Progenitor cell of endocrine pancreas (in vitro differentiated cells): ENCODE results near the gene EXD3. TPM values are rescaled to one million over a fixed set of nuclear protein-coding genes. Genes with fewer than 3 reads are reported as not detected.
"Not testable (repeated sequence)": the region's sequence is repeated elsewhere in the genome, so short reads cannot be mapped to it uniquely, and the experiment has no call there.

Experiments used
- DNase-seq: peaks from one replicate; pipeline ENCODE4 v3.0.0; 2021; ENCODE audit warnings: low spot score; ENCODE audit not compliant: unreplicated experiment
- H3K27ac Mint-ChIP-seq: 2 replicates; pipeline ENCODE4 v1.8.0; 2021; ENCODE audit warnings: mild to moderate bottlenecking, moderate library complexity, mixed read lengths
- H3K27me3 Mint-ChIP-seq: 2 replicates; pipeline ENCODE4 v1.8.0; 2021; ENCODE audit warnings: mixed read lengths
- H3K36me3 Mint-ChIP-seq: 2 replicates; pipeline ENCODE4 v1.8.0; 2022; ENCODE audit warnings: mixed read lengths; ENCODE audit not compliant: insufficient read depth
- H3K4me1 Mint-ChIP-seq: 2 replicates; pipeline ENCODE4 v1.8.0; 2021; ENCODE audit warnings: low read depth, mixed read lengths
- H3K4me3 Mint-ChIP-seq: 2 replicates; pipeline ENCODE4 v1.8.0; 2021; ENCODE audit warnings: low read depth, mild to moderate bottlenecking, moderate library complexity, mixed read lengths
- H3K9me3 Mint-ChIP-seq: 2 replicates; pipeline ENCODE4 v1.8.0; 2021; ENCODE audit warnings: low read depth, mixed read lengths
- microRNA-seq: library from miRNA; unstranded; fragments of <30 nt; microRNA quantifications from one replicate; pipeline ENCODE4 v1.1.0, GENCODE V29; 2020; ENCODE audit warnings: borderline number of aligned reads; ENCODE audit not compliant: unreplicated experiment
- total RNA-seq: library from RNA; stranded (reverse); gene quantifications from 2 replicates; pipeline ENCODE4 v1.2.1, GENCODE V29; 2021
- TF ChIP-seq, protein P1 (sequence below): fragments of 200-600 bp; sonication (generic); IDR thresholded peaks from one replicate; pipeline ENCODE4 v1.5.0; 2021; ENCODE audit warnings: antibody characterized with exemption, mild to moderate bottlenecking; ENCODE audit not compliant: unreplicated experiment

EXD3 gene
- total RNA-seq, 1 donor from 2014 or later = 31.7 TPM

DNA sequence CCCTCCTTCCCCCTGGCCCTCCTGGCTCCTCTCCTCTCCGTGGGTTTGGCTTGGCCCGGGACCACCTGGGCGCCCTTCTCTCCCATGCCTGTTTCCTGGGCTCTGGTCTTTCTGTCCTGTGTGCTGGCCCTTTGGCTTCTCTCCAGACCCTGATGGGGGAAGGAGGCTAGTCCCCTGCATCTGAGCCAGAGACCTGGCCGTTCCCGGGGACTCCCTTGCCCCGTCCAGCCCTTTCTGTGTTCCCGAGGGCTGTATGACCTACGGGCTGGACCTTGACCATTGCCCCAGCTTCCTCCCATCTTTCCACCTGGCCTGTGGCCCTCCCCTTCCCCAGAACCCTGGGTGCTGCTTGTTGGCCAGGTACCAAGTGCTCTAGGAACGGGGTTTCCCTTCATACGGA, 159.5 kb downstream of the EXD3 start:
- no peak overlapping the region for H3K4me3 Mint-ChIP-seq
- no peaks in the 10 kb centered on the region for H3K27me3 Mint-ChIP-seq
- no peak for DNase-seq
- no peak overlapping the region for H3K27ac Mint-ChIP-seq
- no peaks in the 10 kb centered on the region for H3K9me3 Mint-ChIP-seq
- H3K4me1 Mint-ChIP-seq = no peaks in the 10 kb centered on the region
- H3K36me3 Mint-ChIP-seq = peaks cover 11% of the 10 kb centered on the region
- TF ChIP-seq, protein P1, sequence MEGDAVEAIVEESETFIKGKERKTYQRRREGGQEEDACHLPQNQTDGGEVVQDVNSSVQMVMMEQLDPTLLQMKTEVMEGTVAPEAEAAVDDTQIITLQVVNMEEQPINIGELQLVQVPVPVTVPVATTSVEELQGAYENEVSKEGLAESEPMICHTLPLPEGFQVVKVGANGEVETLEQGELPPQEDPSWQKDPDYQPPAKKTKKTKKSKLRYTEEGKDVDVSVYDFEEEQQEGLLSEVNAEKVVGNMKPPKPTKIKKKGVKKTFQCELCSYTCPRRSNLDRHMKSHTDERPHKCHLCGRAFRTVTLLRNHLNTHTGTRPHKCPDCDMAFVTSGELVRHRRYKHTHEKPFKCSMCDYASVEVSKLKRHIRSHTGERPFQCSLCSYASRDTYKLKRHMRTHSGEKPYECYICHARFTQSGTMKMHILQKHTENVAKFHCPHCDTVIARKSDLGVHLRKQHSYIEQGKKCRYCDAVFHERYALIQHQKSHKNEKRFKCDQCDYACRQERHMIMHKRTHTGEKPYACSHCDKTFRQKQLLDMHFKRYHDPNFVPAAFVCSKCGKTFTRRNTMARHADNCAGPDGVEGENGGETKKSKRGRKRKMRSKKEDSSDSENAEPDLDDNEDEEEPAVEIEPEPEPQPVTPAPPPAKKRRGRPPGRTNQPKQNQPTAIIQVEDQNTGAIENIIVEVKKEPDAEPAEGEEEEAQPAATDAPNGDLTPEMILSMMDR = no peak

DNA sequence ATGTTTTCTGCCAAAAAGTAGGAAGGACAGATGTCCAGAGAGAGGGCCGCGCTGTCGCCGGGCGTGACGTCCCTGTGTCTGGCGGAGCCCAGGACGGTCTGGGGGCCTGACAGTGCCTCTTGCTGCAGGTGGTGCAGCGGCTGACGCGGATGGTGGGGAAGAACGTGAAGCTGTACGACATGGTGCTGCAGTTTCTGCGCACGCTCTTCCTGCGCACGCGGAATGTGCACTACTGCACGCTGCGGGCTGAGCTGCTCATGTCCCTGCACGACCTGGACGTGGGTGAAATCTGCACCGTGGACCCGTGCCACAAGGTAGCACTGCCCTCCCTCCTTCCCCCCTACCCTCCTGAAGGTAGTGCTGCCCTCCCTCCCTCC, 160.1 kb downstream of the EXD3 start:
- Mint-ChIP-seq H3K4me1 (no peaks in the 10 kb centered on the region), H3K27ac (no peak overlapping the region), H3K27me3 (no peaks in the 10 kb centered on the region), H3K4me3 (no peak overlapping the region), H3K9me3 (no peaks in the 10 kb centered on the region), H3K36me3 (peaks cover 11% of the 10 kb centered on the region)
- TF ChIP-seq, protein P1 = no peak
- no peak for DNase-seq

DNA sequence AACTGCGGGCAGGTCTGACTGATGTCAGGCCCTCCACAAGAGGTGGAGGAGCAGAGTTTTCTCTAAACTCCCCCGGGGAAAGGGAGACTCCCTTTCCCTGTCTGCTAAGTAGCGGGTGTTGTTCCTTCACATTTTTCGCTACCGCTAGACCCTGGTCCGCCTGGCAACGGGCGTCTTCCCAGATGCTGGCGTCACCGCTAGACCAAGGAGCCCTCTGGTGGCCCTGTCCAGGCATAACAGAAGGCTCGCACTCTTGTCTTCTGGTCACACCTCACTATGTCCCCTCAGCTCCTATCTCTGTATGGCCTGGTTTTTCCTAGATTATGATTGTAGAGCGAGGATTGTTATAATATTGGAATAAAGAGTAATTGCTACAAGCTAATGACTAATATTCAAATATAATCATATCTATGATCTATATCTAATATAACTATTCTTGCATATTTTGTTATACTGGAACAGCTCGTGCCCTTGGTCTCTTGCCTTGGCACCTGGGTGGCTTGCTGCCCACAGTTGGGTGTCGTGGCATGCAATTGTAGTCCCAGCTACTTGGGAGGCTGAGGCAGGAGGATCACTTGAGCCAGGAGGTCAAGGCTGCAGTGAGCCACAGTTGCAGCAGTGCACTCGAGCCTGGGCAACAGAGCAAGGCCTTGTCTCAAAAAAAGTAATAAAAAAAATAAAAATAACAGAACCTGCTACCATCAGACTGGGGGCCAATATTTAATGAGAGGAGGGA, 160.6 kb downstream of the EXD3 start:
- TF ChIP-seq, protein P1 = peak; percentile 54
- not testable (repeated sequence) for H3K27me3 Mint-ChIP-seq, H3K36me3 Mint-ChIP-seq, H3K4me3 Mint-ChIP-seq, H3K27ac Mint-ChIP-seq, H3K9me3 Mint-ChIP-seq, DNase-seq, H3K4me1 Mint-ChIP-seq

Small RNA genes within 50 kb of the gene (microRNA-seq; reads per million reads assigned to microRNA genes)
- gene MIR7114 = 4.8 reads per million

Other genes with a start within 250 kb of the EXD3 start
- gene ANAPC2, start 234.6 kb downstream of the EXD3 start, total RNA-seq = 73.2 and 74.3 TPM in 2 replicates
- 52.5 and 59.1 TPM in 2 replicates for gene SSNA1, start 234.5 kb downstream of the EXD3 start, total RNA-seq
- gene TPRN, start 222.4 kb downstream of the EXD3 start, total RNA-seq = 18.8 and 20.7 TPM in 2 replicates
- 35.2 and 36.2 TPM in 2 replicates for gene TMEM203, start 217.5 kb downstream of the EXD3 start, total RNA-seq
- 35.1 and 37.4 TPM in 2 replicates for gene NDOR1, start 217.5 kb downstream of the EXD3 start, total RNA-seq
- 24.0 and 25.7 TPM in 2 replicates for gene RNF208, start 200.9 kb downstream of the EXD3 start, total RNA-seq
- 1.2 and 2.7 TPM in 2 replicates for gene CYSRT1, start 198.0 kb downstream of the EXD3 start, total RNA-seq
- 0.27 and 0.53 TPM in 2 replicates for gene RNF224, start 195.7 kb downstream of the EXD3 start, total RNA-seq
- 0.26 and 0.27 TPM in 2 replicates for gene SLC34A3, start 192.3 kb downstream of the EXD3 start, total RNA-seq
- gene TUBB4B, start 181.9 kb downstream of the EXD3 start, total RNA-seq = 233 and 245 TPM in 2 replicates
- gene STPG3, start 171.9 kb downstream of the EXD3 start, total RNA-seq = not detected in 2 replicates
- 62.3 and 63.3 TPM in 2 replicates for gene NELFB, start 167.8 kb downstream of the EXD3 start, total RNA-seq
- gene TOR4A, start 145.4 kb downstream of the EXD3 start, total RNA-seq = 8.0 and 8.5 TPM in 2 replicates
- gene NRARP, start 120.9 kb downstream of the EXD3 start, total RNA-seq = 24.0 and 27.1 TPM in 2 replicates
- 15.3 and 16.3 TPM in 2 replicates for gene NOXA1, start 231 bp upstream of the EXD3 start, total RNA-seq
- 2.7 and 3.2 TPM in 2 replicates for gene ENTPD8, start 18.2 kb upstream of the EXD3 start, total RNA-seq
- 57.4 and 59.8 TPM in 2 replicates for gene NSMF, start 36.2 kb upstream of the EXD3 start, total RNA-seq
- 7.9 and 8.8 TPM in 2 replicates for gene PNPLA7, start 127.2 kb upstream of the EXD3 start, total RNA-seq
- gene MRPL41, start 128.7 kb upstream of the EXD3 start, total RNA-seq = 27.9 and 30.2 TPM in 2 replicates
- gene DPH7, start 155.8 kb upstream of the EXD3 start, total RNA-seq = 58.8 and 64.0 TPM in 2 replicates
- 35.7 and 38.8 TPM in 2 replicates for gene ZMYND19, start 167.3 kb upstream of the EXD3 start, total RNA-seq
- 64.0 and 74.9 TPM in 2 replicates for gene ARRDC1, start 182.5 kb upstream of the EXD3 start, total RNA-seq
- gene EHMT1, start 195.8 kb upstream of the EXD3 start, total RNA-seq = 159 and 167 TPM in 2 replicates